Tibial artery (tissue), 4 donors: Measurements from ENCODE around the gene SDCCAG8.

ENCODE experiments used
- DNase-seq, 2 donors: peaks; one replicate each; pipeline ENCODE4 v3.0.0-alpha.2; 2019
- H3K27ac ChIP-seq, 2 donors: fragments of 200-600 bp; sonication (generic) in 1 of 2; 1 replicate in 1 of 2; 2 replicates in 1 of 2; pipeline ENCODE4 v1.5.1; 2018 to 2019; ENCODE audit warnings: mild to moderate bottlenecking in 1 of 2
- H3K27me3 ChIP-seq, 2 donors: fragments of 200-600 bp; sonication (generic) in 1 of 2; one replicate each; pipeline versions ENCODE4 v1.5.1 to v1.6.0; 2016 to 2019
- H3K36me3 ChIP-seq, 3 donors: fragments of 200-600 bp; sonication (generic) in 2 of 3; one replicate each; pipeline ENCODE4 v1.5.1; 2016 to 2019; ENCODE audit warnings: mild to moderate bottlenecking in 2 of 3
- H3K4me1 ChIP-seq, 4 donors: fragments of 200-600 bp; sonication (generic) in 2 of 4; 1 replicate in 3 of 4; 2 replicates in 1 of 4; pipeline ENCODE4 v1.5.1; 2016 to 2019
- H3K4me3 ChIP-seq, 2 donors: fragments of 200-600 bp; sonication (generic) in 1 of 2; 1 replicate in 1 of 2; 2 replicates in 1 of 2; pipeline ENCODE4 v1.5.1; 2018 to 2019; ENCODE audit warnings: mild to moderate bottlenecking in 2 of 2
- H3K9me3 ChIP-seq, 3 donors: fragments of 200-600 bp; sonication (generic) in 1 of 3; one replicate each; pipeline ENCODE4 v1.5.1; 2016 to 2019
- intact Hi-C: fragments of 100-400 bp; cut with DNase I; formaldehyde crosslinking; loops from one replicate; pipeline ENCODE4 v1.15.0; 2023; ENCODE audit warnings: low total_unique reads
- TF ChIP-seq, protein P1 (sequence below), 2 experiments: fragments of 200-600 bp in 1 of 2; fragments of 450-650 bp in 1 of 2; IDR thresholded peaks; one replicate each; pipeline ENCODE4 v1.5.1; 2017 to 2019; ENCODE audit warnings: antibody characterized with exemption in 2 of 2, mild to moderate bottlenecking in 1 of 2, moderate library complexity in 1 of 2

Gene SDCCAG8

DNA sequence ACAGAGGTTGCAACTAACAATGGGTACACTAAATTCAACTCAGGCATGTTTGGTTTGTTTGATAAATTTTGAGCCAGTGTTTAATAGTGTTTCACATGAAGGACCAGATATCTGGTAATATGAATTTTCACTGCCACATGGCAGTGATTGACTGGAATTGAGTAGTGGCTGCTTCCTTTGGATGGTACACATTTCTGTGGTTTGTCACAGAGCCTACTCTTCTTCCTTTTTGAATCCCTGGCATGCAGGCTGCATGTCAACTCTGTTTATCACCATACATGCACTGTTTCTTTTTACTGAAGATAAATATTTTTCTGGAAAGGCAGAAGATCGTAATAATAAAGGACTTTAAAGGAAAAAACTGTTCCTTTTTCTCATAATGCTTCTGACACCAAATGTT is 35.5 kb downstream of the SDCCAG8 start:
- peaks cover 0 to 8% (median 1%) of the 10 kb centered on the region in 4 donors for H3K4me1 ChIP-seq
- intact Hi-C loops: no loop called here
- H3K4me3 ChIP-seq: no peak overlapping the region
- no peaks in the 10 kb centered on the region for H3K27me3 ChIP-seq
- peaks cover 0 to 9% (median 0%) of the 10 kb centered on the region in 3 donors for H3K9me3 ChIP-seq
- H3K36me3 ChIP-seq: peaks cover 36 to 47% (median 41%) of the 10 kb centered on the region in 3 donors
- DNase-seq: no peak
- TF ChIP-seq, protein P1, sequence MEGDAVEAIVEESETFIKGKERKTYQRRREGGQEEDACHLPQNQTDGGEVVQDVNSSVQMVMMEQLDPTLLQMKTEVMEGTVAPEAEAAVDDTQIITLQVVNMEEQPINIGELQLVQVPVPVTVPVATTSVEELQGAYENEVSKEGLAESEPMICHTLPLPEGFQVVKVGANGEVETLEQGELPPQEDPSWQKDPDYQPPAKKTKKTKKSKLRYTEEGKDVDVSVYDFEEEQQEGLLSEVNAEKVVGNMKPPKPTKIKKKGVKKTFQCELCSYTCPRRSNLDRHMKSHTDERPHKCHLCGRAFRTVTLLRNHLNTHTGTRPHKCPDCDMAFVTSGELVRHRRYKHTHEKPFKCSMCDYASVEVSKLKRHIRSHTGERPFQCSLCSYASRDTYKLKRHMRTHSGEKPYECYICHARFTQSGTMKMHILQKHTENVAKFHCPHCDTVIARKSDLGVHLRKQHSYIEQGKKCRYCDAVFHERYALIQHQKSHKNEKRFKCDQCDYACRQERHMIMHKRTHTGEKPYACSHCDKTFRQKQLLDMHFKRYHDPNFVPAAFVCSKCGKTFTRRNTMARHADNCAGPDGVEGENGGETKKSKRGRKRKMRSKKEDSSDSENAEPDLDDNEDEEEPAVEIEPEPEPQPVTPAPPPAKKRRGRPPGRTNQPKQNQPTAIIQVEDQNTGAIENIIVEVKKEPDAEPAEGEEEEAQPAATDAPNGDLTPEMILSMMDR (IDR thresholded peaks at IDR 0.05): no peak
- no peak overlapping the region for H3K27ac ChIP-seq

DNA sequence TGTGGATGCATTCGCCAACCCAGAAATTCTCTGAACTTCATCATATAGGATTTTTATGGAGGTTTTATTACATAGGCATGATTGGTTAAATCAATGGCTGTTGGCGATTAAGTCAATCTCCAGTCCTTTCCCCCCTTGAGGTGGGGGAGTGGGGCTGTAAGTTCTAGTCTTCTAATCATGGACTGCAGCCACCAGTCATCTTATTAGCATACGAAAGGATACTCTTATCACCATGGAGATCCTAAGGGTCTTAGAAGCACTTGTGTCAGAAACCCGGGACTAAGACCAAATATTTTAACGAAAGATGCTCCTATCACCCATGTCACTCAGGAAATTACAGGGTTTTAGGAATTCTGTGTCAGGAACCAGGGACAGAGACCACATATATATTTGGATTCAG is 36.3 kb downstream of the SDCCAG8 start:
- TF ChIP-seq, protein P1 (IDR thresholded peaks at IDR 0.05): no peak
- Histone ChIP-seq H3K4me3 (no peak overlapping the region), H3K36me3 (peaks cover 37 to 41% (median 40%) of the 10 kb centered on the region in 3 donors), H3K27ac (no peak overlapping the region), H3K4me1 (peaks cover 0 to 8% (median 1%) of the 10 kb centered on the region in 4 donors), H3K27me3 (no peaks in the 10 kb centered on the region), H3K9me3 (peaks cover 0 to 9% (median 0%) of the 10 kb centered on the region in 3 donors)
- no peak for DNase-seq
- intact Hi-C loops: no loop called here

GRCh38 chr1:243293941-243294722 is 38.3 kb downstream of the SDCCAG8 start:
- H3K36me3 ChIP-seq: peaks cover 37 to 45% (median 38%) of the 10 kb centered on the region in 3 donors

GRCh38 chr1:243294723-243295121 is 38.9 kb downstream of the SDCCAG8 start:
- H3K9me3 ChIP-seq: peaks cover 0 to 9% (median 0%) of the 10 kb centered on the region in 3 donors
- DNase-seq: no peak
- peaks cover 32 to 42% (median 39%) of the 10 kb centered on the region in 3 donors for H3K36me3 ChIP-seq
- H3K27ac ChIP-seq: no peak overlapping the region
- H3K27me3 ChIP-seq: no peaks in the 10 kb centered on the region
- TF ChIP-seq, protein P1 (IDR thresholded peaks at IDR 0.05): no peak
- no peak overlapping the region for H3K4me3 ChIP-seq
- intact Hi-C loops: no loop called here
- no peaks in the 10 kb centered on the region for H3K4me1 ChIP-seq

More at GRCh38 chr1:243293941-243294722, 38.3 kb downstream of the SDCCAG8 start:
- intact Hi-C loops: no loop called here
- Histone ChIP-seq H3K9me3 (peaks cover 0 to 9% (median 0%) of the 10 kb centered on the region in 3 donors), H3K4me3 (no peak overlapping the region), H3K4me1 (no peaks in the 10 kb centered on the region), H3K27me3 (no peaks in the 10 kb centered on the region), H3K27ac (no peak overlapping the region)
- TF ChIP-seq, protein P1 (IDR thresholded peaks at IDR 0.05): no peak
- no peak for DNase-seq

GRCh38 chr1:243299069-243299468 is 43.2 kb downstream of the SDCCAG8 start:
- TF ChIP-seq, protein P1 (IDR thresholded peaks at IDR 0.05): no peak
- no peak overlapping the region for H3K4me3 ChIP-seq
- no peak overlapping the region for H3K27ac ChIP-seq

More at GRCh38 chr1:243299069-243299468, 43.2 kb downstream of the SDCCAG8 start:
- Histone ChIP-seq H3K4me1 (no peaks in the 10 kb centered on the region), H3K36me3 (peaks cover 12 to 43% (median 39%) of the 10 kb centered on the region in 3 donors), H3K27me3 (no peaks in the 10 kb centered on the region), H3K9me3 (peaks cover 0 to 7% (median 5%) of the 10 kb centered on the region in 3 donors)
- DNase-seq: no peak
- intact Hi-C loops: no loop called here
